ENCODE data around the gene HMGN4.

GRCh38 chr6:26575494-26575939 lies 37.4 kb downstream of the HMGN4 start:
- no peak for TF ChIP-seq CTCF (IDR thresholded peaks at IDR 0.05; ENCODE audit: insufficient read depth, low read depth, low read length)
- TF ChIP-seq EZH2 (IDR thresholded peaks at IDR 0.05; ENCODE audit: insufficient read depth, low read length) = no peak
